ENCODE results near the gene PPOX.
A peak's percentile ranks its signal among the peaks of the same experiment; 100 is the strongest.

Gene PPOX

DNA sequence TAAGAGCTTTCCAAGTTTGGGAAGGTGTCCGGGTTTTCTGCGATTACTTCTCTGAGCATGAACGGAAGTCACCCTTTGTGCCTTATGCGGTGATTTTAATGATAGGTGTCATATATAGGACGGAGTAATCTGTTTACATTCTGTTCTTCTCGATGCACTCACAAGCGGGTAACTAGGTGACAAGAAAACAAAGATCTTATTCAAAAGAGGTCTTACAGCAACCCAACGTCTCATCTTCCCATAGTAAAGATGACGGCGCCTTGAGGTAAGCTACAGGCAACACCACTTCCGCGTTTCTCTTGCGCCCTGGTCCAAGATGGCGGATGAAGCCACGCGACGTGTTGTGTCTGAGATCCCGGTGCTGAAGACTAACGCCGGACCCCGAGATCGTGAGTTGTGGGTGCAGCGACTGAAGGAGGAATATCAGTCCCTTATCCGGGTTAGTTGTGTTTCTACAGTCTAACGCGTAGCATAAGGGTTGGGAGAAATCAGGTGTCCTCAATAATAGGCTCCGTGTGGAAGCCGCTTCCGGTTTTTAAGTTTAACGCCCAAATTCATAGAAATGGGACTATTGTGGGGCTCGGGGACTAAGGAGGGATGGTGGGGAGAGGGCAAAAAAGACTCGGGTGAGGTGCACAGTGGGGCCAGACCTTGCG, 12.4 kb upstream of the PPOX start, which contains the start of gene UFC1:
Gene UFC1 (plus strand): TSS at position 297 of the 656 bp plus-strand sequence. CDS start 20 bp downstream, at position 317.
- peak; percentile 99 for DNase-seq

GRCh38 chr1:161157867-161158266, 8.4 kb upstream of the PPOX start:
- no peak for DNase-seq

- DNase-seq, result no peak
Measured at GRCh38 chr1:161158316-161159010, 7.8 kb upstream of the PPOX start.

DNA sequence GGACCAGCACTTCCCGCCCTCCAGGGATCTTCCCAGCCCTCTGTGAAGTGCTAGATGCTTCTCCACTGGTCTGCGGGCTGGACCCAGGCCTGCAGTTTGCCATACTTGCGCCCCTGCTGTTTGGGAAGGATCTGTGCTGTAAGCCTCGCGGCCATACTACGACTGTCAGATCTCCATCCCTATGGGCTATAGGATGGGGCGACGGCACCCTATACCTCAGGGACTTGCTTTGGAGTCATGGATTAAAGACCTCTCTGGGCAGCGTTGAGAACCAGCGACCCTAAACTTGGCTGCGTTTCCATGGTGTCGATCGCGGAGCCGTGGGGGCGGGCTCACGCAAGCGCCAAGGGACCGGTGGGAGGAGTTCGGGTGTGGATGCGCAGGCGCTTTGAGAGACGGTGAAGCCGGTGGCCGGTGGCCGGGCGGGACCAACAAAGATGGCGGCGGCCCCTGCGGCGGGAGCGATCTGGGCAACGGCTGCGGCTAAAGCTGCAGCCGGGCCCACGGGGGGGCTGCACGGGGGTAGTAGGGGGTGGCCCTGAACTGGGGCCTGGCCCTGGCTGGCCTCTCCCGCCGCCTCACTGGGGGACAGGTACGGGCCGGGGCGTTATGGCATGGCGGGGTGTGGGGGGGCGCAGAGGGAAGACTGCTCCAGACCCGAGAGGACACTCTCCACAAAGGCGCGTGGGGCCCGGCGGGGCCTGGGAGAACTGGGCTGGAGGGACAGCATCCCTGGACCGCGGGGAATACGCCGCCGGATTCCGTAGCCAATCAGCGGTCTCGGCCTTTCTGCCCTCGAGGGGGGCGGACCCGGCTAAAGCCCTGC, 6.9 kb upstream of the PPOX start, which contains the start of gene USP21:
Gene USP21 (plus strand): TSS at position 414 of the 826 bp plus-strand sequence. CDS start 1,141 bp downstream, outside the sequence.
- DNase-seq, result peak; percentile 94

DNA sequence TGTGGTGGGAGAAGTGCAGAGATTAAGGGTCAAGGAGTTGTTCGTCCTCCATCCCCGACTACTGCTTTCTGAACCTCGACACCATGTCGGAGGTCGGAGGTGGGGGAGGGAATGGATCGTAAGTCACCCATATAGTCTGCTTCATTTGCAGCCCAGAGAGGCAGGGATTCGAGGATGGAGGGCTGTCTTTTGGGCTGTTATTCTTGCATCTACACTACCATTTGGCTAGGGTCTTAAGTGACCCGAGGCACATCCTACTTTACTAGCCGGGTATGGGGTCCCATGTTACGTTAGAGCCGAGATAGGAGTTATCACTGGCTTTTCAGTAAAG, 6.3 kb upstream of the PPOX start:
- DNase-seq, result no peak

DNA sequence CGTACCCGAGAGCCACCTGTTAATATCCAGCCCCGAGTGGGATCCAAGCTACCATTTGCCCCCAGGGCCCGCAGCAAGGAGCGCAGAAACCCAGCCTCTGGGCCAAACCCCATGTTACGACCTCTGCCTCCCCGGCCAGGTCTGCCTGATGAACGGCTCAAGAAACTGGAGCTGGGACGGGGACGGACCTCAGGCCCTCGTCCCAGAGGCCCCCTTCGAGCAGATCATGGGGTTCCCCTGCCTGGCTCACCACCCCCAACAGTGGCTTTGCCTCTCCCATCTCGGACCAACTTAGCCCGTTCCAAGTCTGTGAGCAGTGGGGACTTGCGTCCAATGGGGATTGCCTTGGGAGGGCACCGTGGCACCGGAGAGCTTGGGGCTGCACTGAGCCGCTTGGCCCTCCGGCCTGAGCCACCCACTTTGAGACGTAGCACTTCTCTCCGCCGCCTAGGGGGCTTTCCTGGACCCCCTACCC, 5.5 kb upstream of the PPOX start:
- no peak for DNase-seq

DNA sequence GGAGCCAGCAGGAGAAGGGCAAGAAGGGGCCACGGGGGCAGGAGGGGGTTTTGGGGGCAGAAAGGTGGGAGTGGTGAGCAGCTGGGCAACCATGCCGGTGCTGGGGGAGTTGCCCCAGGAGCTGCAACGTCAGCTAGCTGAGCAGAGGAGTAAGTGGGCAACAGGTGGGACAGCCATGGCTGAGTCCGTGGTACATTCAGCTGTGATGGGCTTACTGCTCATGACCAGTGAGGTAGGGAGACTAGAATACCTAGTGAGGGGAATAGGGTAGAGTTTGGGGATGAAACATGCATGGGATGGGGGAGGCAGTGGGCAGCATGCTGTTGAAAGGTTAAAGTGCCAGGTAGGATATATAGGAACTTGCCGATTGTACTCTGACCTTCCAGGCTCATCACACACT, 4.6 kb upstream of the PPOX start:
- no peak for DNase-seq

- DNase-seq, result no peak
Measured at GRCh38 chr1:161162052-161162451, 4.2 kb upstream of the PPOX start.

DNA sequence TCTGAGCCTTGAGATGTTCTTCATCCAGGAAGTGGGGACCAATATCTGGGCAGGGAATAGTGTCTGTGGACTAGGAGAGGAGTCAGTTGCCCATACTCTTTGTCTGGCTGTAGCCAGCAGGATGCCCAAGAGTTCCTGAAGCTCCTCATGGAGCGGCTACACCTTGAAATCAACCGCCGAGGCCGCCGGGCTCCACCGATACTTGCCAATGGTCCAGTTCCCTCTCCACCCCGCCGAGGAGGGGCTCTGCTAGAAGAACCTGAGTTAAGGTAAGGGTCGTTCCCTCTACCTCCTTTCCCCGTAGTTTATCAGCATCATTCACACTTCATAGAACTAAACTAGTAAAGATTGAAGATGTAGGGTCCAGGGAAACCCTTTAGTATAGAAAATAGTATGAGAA, 3.4 kb upstream of the PPOX start:
- DNase-seq, result no peak

DNA sequence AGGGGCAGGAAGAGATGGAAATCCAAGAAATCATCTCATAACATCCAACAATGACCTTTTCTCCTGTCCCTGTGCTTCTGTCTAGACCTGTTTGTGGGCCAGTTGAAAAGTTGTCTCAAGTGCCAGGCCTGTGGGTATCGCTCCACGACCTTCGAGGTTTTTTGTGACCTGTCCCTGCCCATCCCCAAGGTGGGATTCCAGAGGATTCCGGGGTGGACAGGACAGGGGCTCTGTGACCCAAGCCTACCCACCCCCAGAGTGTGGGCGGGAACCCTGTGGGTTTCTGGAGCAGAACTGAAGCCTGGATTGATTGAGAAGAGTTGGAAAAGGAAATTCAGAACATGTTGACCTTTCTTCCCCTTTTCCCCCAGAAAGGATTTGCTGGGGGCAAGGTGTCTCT, 2.4 kb upstream of the PPOX start:
- DNase-seq, result no peak

- DNase-seq, result no peak
Measured at GRCh38 chr1:161164901-161165610, 1.2 kb upstream of the PPOX start.

- DNase-seq, result no peak
Measured at GRCh38 chr1:161166669-161167548, 683 bp downstream of the PPOX start.

- DNase-seq, result no peak
Measured at GRCh38 chr1:161168906-161169305, 2.7 kb downstream of the PPOX start.

DNA sequence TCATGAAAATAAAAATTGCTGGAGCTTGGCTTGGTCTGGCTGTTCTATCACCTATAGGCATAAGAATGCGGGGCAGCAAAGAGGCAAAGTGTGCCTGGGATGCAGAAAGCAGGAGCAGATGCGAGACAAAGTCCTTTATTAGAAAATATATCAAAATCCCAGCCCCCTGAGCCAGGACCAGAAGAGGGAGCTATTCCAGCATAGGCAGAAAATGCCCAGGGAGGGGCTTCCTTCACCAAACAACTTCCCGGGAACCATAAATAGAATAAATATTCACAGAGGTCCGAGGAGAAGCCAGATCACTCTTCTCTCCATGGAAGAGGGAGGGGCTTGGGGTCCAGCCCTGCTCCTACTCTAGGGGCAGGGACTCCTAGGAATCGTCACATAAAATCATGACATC, 5.0 kb downstream of the PPOX start:
- DNase-seq, result no peak

- no peak for DNase-seq
Measured at GRCh38 chr1:161171696-161172095, 5.5 kb downstream of the PPOX start.

- no peak for DNase-seq
Measured at GRCh38 chr1:161172349-161172748, 6.1 kb downstream of the PPOX start.

GRCh38 chr1:161172776-161173376, 6.7 kb downstream of the PPOX start:
- no peak for DNase-seq

- DNase-seq, result no peak
Measured at GRCh38 chr1:161173711-161174110, 7.5 kb downstream of the PPOX start.

DNA sequence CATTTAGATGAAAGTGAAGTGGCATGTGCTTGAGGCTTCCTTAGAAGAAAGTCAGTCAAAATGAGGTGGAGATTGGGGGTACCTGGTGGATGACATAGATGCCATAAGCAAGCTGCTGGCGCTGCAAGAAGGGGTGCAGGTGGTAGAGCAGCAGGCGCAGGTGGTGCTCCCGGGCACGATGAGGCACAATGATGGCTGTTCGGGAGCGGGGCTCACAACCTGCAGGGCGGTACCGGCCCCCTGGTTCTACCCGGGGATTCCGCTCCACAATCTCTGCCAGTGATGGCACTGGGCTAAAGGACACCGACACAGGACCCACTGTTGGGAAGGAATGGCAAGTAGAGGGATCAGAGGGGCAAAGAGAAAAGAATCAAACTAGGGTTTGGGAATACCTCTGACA, 8.7 kb downstream of the PPOX start:
- DNase-seq, result no peak

GRCh38 chr1:161175771-161176453, 9.7 kb downstream of the PPOX start:
- no peak for DNase-seq

Measured in NCI-H526 treated with DMSO at 0.1 percent for 48 hours (cell line).